Measurements from ENCODE around the gene MYO3B.

DNA sequence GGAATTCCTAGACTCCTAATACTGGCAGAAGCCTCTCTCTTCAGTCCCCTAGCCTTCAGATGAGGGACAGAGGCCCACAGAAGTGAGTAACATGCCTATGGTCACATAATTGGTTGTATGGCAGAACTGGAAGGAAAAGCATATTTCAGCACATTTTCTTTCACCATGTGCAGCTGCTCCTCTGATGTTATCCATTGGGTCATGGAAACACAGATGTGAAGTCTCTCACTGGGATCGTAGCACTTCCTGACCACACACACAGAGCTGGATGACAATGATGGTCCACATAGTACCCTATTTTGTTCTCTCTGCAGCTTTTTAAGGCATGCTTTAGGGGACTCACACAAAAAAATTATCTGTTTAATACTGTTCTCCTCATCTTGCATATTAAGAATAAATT is 24.5 kb downstream of the MYO3B start:
- TF ChIP-seq POLR2A (IDR thresholded peaks at IDR 0.05; ENCODE audit: low read depth) (no peak), EP300 (IDR thresholded peaks at IDR 0.05) (no peak)
- TF ChIP-seq, protein P1, sequence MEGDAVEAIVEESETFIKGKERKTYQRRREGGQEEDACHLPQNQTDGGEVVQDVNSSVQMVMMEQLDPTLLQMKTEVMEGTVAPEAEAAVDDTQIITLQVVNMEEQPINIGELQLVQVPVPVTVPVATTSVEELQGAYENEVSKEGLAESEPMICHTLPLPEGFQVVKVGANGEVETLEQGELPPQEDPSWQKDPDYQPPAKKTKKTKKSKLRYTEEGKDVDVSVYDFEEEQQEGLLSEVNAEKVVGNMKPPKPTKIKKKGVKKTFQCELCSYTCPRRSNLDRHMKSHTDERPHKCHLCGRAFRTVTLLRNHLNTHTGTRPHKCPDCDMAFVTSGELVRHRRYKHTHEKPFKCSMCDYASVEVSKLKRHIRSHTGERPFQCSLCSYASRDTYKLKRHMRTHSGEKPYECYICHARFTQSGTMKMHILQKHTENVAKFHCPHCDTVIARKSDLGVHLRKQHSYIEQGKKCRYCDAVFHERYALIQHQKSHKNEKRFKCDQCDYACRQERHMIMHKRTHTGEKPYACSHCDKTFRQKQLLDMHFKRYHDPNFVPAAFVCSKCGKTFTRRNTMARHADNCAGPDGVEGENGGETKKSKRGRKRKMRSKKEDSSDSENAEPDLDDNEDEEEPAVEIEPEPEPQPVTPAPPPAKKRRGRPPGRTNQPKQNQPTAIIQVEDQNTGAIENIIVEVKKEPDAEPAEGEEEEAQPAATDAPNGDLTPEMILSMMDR (IDR thresholded peaks at IDR 0.05) = no peak

Data from esophagus muscularis mucosa (tissue), 4 donors.